Right kidney (tissue), 1 donor: ENCODE measurements around the gene CYP2F1.

Source experiments
- DNase-seq: peaks from one replicate; pipeline ENCODE4 v3.0.0-alpha.2; 2016

CYP2F1 gene

DNA sequence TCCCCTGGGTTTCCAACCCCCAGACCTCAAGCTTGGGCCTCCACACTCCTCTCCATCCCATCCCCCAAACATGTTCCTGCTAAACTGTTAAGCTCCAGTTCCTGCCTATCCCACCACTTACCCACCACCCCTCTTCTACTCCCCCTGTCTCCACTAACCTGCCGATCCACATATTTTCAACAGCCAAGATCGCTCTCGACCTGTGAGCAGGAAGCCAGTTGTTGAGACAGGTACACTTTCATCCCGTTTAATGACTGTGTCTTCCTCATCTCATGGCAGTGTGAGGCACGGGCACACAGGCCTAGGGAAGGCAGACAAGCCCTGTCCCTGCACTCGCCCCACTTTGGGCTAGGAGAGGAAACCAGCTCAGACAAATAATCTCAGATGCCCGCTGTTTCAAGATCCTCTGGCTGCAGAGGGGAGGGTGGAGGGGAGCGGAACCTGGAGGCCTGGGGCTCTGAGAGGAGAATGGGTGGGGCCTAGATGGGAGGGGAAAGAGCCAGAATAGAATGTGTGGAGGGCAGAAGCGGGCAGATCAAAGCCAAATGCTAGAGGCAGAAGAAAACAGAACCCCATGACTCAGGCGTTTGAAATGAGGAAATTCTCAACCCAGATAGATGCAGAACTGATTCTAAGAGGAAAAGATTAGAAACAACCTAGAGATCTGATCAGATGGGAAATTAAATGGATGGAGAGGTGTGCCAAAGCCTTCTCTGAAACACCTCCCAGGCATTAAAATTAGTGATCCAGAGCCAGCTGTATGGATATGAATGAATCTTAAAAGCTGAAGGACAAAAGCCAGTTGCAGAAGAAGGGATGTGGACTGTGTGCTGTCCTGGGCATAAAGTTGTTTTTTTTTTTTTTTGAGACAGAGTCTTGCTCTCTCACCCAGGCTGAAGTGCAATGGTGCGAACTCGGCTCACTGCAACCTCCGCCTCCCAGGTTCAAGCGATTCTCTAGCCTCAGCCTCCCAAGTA lies 61.9 kb downstream of the CYP2F1 start:
- no peak for DNase-seq
